Measurements from ENCODE around the gene KCTD17. TPM values are rescaled to one million over a fixed set of nuclear protein-coding genes. Genes with fewer than 3 reads are reported as not detected.

KCTD17 gene
- total and polyA plus RNA-seq, 2 of the 13 experiments (the other 11 are each of a cell fraction or from before 2014, with no cell fraction given) = 5.3 to 11.7 TPM

- TF ChIP-seq FOXA1 (IDR thresholded peaks at IDR 0.05) (no peak), FOXA1 (CRISPR knock-in tag; IDR thresholded peaks at IDR 0.05) (0 out of 2 replicates have a peak, but pooled peaks have one; percentile 4), ZBTB42 (CRISPR knock-in tag; IDR thresholded peaks at IDR 0.05) (no peak), ZNF468 (CRISPR knock-in tag; IDR thresholded peaks at IDR 0.05) (0 out of 2 replicates have a peak, but pooled peaks have one; percentile 35), HOXA3 (CRISPR knock-in tag; IDR thresholded peaks at IDR 0.05) (peak; percentile 67; the same call in 1 of the 2 replicates), ZBTB21 (CRISPR knock-in tag; IDR thresholded peaks at IDR 0.05) (no peak), ASH2L (IDR thresholded peaks at IDR 0.05; ENCODE audit: insufficient read length, low read depth, low read length) (peak; percentile 98), ZBTB44 (CRISPR knock-in tag; IDR thresholded peaks at IDR 0.05) (no peak), ZBTB7A (CRISPR knock-in tag; IDR thresholded peaks at IDR 0.05) (peak; percentile 41; the same call in 1 of the 2 replicates), GMEB1 (CRISPR knock-in tag; IDR thresholded peaks at IDR 0.05; ENCODE audit: borderline replicate concordance) (no peak), ZBED4 (CRISPR knock-in tag; IDR thresholded peaks at IDR 0.05; ENCODE audit: borderline replicate concordance) (no peak), FUBP1 (CRISPR knock-in tag; IDR thresholded peaks at IDR 0.05; ENCODE audit: borderline replicate concordance) (no peak), KDM4B (CRISPR knock-in tag; IDR thresholded peaks at IDR 0.05) (no peak), ZNF710 (CRISPR knock-in tag; IDR thresholded peaks at IDR 0.05; ENCODE audit: borderline replicate concordance) (peak; percentile 37), CCDC6 (CRISPR knock-in tag; IDR thresholded peaks at IDR 0.05) (no peak), ZSCAN21 (CRISPR knock-in tag; IDR thresholded peaks at IDR 0.05; ENCODE audit: borderline replicate concordance) (no peak), ZNF724P (CRISPR knock-in tag; IDR thresholded peaks at IDR 0.05; ENCODE audit: borderline replicate concordance) (no peak), ZNF136 (CRISPR knock-in tag; IDR thresholded peaks at IDR 0.05; ENCODE audit: low read depth) (no peak)
Measured at GRCh38 chr22:37043828-37044538, 7.6 kb upstream of the KCTD17 start (continued).
